RWPE2 (cell line): ENCODE results near the gene CNTNAP2.

ENCODE experiments used
- ATAC-seq: fragments of 200-7000 bp; cut with Tn5 transposase; 3 replicates; pipeline ENCODE4 v1.9.1; 2021; ENCODE audit warnings: low read depth
- DNase-seq: peaks from one replicate; pipeline ENCODE4 v3.0.0-alpha.2; 2020; ENCODE audit warnings: low spot score
- H3K27ac ChIP-seq: fragments of 450-650 bp; 2 replicates; pipeline ENCODE4 v1.5.1; 2017; ENCODE audit warnings: mild to moderate bottlenecking; ENCODE audit not compliant: poor library complexity, severe bottlenecking
- H3K27me3 ChIP-seq: fragments of 250-450 bp; sonication (Bioruptor Pico); 2 replicates; pipeline ENCODE4 v1.5.1; 2021; ENCODE audit warnings: mild to moderate bottlenecking, moderate library complexity; ENCODE audit not compliant: insufficient read depth, poor library complexity, severe bottlenecking
- H3K36me3 ChIP-seq: fragments of 250-450 bp; sonication (Bioruptor Pico); 2 replicates; pipeline ENCODE4 v1.5.1; 2020; ENCODE audit warnings: low read depth, mild to moderate bottlenecking, moderate library complexity
- H3K4me1 ChIP-seq: fragments of 250-450 bp; sonication (Bioruptor Pico); 2 replicates; pipeline ENCODE4 v1.5.1; 2021; ENCODE audit warnings: mild to moderate bottlenecking, moderate library complexity; ENCODE audit not compliant: insufficient read depth, poor library complexity, severe bottlenecking
- H3K4me3 ChIP-seq: fragments of 250-450 bp; sonication (Bioruptor Pico); 2 replicates; pipeline ENCODE4 v1.5.1; 2021; ENCODE audit warnings: mild to moderate bottlenecking, moderate library complexity; ENCODE audit not compliant: severe bottlenecking
- H3K9me3 ChIP-seq: fragments of 250-450 bp; sonication (Bioruptor Pico); 2 replicates; pipeline ENCODE4 v1.5.1; 2021; ENCODE audit warnings: mild to moderate bottlenecking, moderate library complexity; ENCODE audit not compliant: severe bottlenecking
- TF ChIP-seq, protein P1 (sequence below): fragments of 450-650 bp; IDR thresholded peaks from one replicate; pipeline ENCODE4 v1.5.1; 2017; ENCODE audit warnings: mild to moderate bottlenecking, moderate library complexity; ENCODE audit not compliant: poor library complexity, severe bottlenecking

Gene CNTNAP2

GRCh38 chr7:147579148-147579547, 1462.5 kb downstream of the CNTNAP2 start:
- no peaks in the 10 kb centered on the region for H3K36me3 ChIP-seq
- DNase-seq (no peak), ATAC-seq (peak; percentile 75)
- no peaks in the 10 kb centered on the region for H3K9me3 ChIP-seq
- H3K27me3 ChIP-seq, result no peaks in the 10 kb centered on the region
- H3K4me3 ChIP-seq, result no peak overlapping the region
- peaks cover 9% of the 10 kb centered on the region for H3K4me1 ChIP-seq
- TF ChIP-seq, protein P1, sequence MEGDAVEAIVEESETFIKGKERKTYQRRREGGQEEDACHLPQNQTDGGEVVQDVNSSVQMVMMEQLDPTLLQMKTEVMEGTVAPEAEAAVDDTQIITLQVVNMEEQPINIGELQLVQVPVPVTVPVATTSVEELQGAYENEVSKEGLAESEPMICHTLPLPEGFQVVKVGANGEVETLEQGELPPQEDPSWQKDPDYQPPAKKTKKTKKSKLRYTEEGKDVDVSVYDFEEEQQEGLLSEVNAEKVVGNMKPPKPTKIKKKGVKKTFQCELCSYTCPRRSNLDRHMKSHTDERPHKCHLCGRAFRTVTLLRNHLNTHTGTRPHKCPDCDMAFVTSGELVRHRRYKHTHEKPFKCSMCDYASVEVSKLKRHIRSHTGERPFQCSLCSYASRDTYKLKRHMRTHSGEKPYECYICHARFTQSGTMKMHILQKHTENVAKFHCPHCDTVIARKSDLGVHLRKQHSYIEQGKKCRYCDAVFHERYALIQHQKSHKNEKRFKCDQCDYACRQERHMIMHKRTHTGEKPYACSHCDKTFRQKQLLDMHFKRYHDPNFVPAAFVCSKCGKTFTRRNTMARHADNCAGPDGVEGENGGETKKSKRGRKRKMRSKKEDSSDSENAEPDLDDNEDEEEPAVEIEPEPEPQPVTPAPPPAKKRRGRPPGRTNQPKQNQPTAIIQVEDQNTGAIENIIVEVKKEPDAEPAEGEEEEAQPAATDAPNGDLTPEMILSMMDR, result no peak
- H3K27ac ChIP-seq, result no peak overlapping the region

DNA sequence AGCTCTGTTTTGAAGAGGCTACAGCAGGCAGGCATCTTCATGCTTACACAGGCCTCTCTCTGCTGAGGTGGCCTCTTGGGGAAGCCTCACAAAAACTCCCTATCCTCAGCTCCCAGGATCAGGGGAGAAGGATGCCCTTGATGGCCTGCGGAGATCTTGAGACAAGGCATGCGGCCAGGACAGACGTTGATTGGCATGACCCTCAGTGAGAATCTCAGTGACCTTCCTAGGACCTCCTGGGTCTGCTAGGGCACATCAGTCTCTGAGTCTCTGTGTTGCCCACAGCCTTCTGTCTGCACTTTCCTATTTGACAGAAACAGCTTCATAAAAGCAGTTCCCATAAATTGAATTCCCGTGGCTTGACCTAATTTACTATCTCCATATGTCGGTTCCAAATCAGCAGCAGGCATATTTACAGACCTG, 1468.2 kb downstream of the CNTNAP2 start:
- no peak for ATAC-seq
- Histone ChIP-seq H3K4me1 (no peaks in the 10 kb centered on the region), H3K9me3 (no peaks in the 10 kb centered on the region), H3K27ac (no peak overlapping the region), H3K4me3 (no peak overlapping the region), H3K36me3 (no peaks in the 10 kb centered on the region), H3K27me3 (no peaks in the 10 kb centered on the region)
- no peak for DNase-seq
- TF ChIP-seq, protein P1, result no peak

GRCh38 chr7:147586110-147586509, 1469.5 kb downstream of the CNTNAP2 start:
- H3K4me3 ChIP-seq, result no peak overlapping the region
- ATAC-seq (no peak), DNase-seq (no peak)
- no peaks in the 10 kb centered on the region for H3K4me1 ChIP-seq
- no peak overlapping the region for H3K27ac ChIP-seq
- H3K36me3 ChIP-seq, result no peaks in the 10 kb centered on the region
- H3K27me3 ChIP-seq, result no peaks in the 10 kb centered on the region
- H3K9me3 ChIP-seq, result no peaks in the 10 kb centered on the region
- TF ChIP-seq, protein P1, result no peak

DNA sequence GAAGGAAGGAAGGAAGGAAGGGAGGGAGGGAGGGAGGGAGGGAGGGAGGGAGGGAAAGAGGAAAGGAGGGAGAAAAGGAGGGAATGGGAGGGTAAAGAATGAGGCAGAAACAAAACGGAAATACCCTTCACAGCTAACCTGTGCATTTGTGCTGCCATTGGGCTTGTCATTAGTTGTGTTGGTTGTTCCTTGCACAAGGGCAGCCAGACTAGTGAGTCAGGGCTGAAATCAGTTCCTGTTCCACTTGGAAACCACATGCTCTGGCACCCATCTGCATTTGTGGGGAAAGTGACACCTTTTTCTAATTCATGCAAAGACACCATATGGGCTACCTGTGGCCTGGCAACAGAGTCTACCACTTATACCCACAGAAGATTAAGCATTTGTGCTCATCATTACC, 1469.9 kb downstream of the CNTNAP2 start:
- DNase-seq (no peak), ATAC-seq (no peak)
- TF ChIP-seq, protein P1, result no peak
- no peaks in the 10 kb centered on the region for H3K9me3 ChIP-seq
- H3K4me1 ChIP-seq, result no peaks in the 10 kb centered on the region
- H3K27me3 ChIP-seq, result no peaks in the 10 kb centered on the region
- H3K4me3 ChIP-seq, result no peak overlapping the region
- no peak overlapping the region for H3K27ac ChIP-seq
- H3K36me3 ChIP-seq, result no peaks in the 10 kb centered on the region

DNA sequence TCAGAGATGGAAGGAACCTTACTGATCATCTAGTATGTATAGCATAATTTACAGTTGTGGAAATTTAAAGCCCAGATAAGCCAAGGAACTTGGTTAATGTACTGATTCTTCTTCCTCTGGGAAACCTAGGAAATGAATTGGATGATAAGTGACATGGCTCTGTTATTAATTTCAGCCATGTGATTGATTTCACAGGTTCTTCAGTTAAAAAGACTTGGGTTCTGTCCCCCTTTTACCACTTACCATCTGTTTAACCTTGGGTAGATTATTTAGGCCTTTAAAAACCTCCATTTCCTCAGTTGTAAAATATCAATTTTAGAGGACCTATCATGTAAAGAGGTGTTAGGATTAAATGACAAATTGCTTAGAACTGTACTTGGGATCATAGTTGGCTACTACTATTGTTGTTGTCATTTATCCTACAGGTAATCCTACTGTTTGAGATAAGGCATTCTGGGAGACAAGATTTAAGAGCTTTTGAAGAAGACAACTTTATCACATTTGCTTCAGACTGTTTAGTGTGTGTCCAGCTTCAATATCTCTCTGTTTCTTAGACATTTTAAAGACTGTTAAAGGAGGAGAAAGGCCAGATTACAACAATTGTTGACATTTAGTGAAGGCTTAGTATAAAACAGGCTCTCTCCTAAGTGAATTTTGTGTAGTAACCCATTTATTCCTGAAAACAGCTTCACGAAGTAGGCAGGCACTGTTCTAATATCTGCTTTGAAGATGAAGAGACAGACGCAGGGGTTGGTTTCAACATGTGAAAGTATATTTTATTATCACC, 1476.9 kb downstream of the CNTNAP2 start:
- no peak for ATAC-seq

More for the DNA sequence above, 1476.9 kb downstream of the CNTNAP2 start:
- Histone ChIP-seq H3K27ac (no peak overlapping the region), H3K4me1 (no peaks in the 10 kb centered on the region), H3K4me3 (no peak overlapping the region), H3K27me3 (no peaks in the 10 kb centered on the region), H3K9me3 (no peaks in the 10 kb centered on the region), H3K36me3 (no peaks in the 10 kb centered on the region)
- no peak for DNase-seq
- TF ChIP-seq, protein P1, result no peak
